ENCODE measurements around the gene SERPINA5. TPM values are rescaled to one million over a fixed set of nuclear protein-coding genes. Genes with fewer than 3 reads are reported as not detected.
A peak's percentile ranks its signal among the peaks of the same experiment; 100 is the strongest.

The SERPINA5 gene
- total RNA-seq, 4 donors from 2014 or later: not detected

DNA sequence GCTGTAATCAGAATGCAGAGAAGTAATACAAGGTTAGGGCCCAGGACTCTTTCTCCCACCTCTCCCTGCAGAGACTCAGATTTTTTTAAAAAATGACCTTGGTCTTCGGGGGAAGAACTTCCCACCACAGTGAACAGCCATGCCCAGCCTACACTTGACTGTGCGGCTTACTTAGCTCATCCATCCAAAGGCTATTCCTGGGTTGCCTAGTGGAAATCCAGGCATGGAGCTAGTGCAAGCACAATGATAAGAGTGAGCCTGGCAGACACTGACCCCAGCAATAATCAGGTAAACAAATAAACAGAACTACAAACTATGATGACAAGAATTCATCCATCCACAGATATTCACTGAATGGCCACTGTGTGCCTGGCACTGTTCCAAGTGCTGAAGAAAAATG lies 14.7 kb downstream of the SERPINA5 start:
- Histone ChIP-seq H3K9me3 (no peaks in the 10 kb centered on the region), H3K27ac (no peak overlapping the region), H3K4me3 (no peak overlapping the region), H3K4me1 (peaks cover 0 to 22% (median 10%) of the 10 kb centered on the region in 4 donors), H3K36me3 (no peaks in the 10 kb centered on the region), H3K27me3 (no peaks in the 10 kb centered on the region)
- TF ChIP-seq, protein P1, sequence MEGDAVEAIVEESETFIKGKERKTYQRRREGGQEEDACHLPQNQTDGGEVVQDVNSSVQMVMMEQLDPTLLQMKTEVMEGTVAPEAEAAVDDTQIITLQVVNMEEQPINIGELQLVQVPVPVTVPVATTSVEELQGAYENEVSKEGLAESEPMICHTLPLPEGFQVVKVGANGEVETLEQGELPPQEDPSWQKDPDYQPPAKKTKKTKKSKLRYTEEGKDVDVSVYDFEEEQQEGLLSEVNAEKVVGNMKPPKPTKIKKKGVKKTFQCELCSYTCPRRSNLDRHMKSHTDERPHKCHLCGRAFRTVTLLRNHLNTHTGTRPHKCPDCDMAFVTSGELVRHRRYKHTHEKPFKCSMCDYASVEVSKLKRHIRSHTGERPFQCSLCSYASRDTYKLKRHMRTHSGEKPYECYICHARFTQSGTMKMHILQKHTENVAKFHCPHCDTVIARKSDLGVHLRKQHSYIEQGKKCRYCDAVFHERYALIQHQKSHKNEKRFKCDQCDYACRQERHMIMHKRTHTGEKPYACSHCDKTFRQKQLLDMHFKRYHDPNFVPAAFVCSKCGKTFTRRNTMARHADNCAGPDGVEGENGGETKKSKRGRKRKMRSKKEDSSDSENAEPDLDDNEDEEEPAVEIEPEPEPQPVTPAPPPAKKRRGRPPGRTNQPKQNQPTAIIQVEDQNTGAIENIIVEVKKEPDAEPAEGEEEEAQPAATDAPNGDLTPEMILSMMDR (IDR thresholded peaks at IDR 0.05): no peak
- TF ChIP-seq POLR2A (IDR thresholded peaks at IDR 0.05): no peak
- DNase-seq: no peak

DNA sequence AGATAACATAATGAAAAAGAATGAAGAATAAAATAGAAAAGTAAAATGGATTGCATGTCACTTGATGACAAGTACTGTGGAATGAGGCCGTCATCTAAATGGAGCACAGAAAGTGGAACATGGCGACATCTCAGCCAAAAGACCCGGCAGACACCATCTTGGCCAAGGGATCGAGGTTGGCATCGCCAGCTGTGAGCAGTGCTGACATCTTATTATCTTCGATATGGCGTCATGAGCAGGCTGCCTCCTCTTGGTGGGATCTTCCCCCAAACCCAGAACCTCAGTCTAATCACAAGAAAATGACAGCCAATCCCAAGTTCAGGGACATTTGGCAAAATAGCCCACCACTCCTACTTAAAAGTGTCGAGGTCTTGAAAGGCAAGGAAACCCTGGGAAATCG lies 15.1 kb downstream of the SERPINA5 start:
- TF ChIP-seq, protein P1 (IDR thresholded peaks at IDR 0.05): no peak
- TF ChIP-seq POLR2A (IDR thresholded peaks at IDR 0.05): no peak
- H3K36me3 ChIP-seq: no peaks in the 10 kb centered on the region
- H3K9me3 ChIP-seq: no peaks in the 10 kb centered on the region
- no peak for DNase-seq
- no peak overlapping the region for H3K27ac ChIP-seq
- H3K4me1 ChIP-seq: peaks cover 0 to 22% (median 10%) of the 10 kb centered on the region in 4 donors
- H3K4me3 ChIP-seq: no peak overlapping the region
- H3K27me3 ChIP-seq: no peaks in the 10 kb centered on the region

DNA sequence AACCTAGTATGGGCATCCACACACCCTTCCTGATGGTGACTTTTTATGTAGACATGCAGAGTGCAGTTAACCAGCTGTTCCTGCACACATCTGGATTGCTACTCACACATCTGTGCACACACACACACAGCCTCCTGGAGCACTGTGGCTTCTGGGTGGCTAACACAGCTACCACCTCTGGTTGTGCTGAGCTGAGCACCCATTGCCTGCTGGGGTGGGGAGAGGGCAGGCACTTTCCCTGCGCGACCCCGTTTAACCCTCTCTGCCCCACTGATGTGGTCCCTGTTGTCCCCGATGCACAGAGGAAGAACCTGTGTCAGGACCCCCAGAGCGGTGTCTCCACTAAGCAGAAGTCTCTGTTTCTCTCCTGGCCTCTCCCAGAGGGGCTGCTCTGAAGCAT lies 16.6 kb downstream of the SERPINA5 start:
- DNase-seq: no peak
- H3K27me3 ChIP-seq: no peaks in the 10 kb centered on the region
- peaks cover 0 to 22% (median 10%) of the 10 kb centered on the region in 4 donors for H3K4me1 ChIP-seq
- H3K36me3 ChIP-seq: no peaks in the 10 kb centered on the region
- H3K4me3 ChIP-seq: peak overlapping the region in 1 of 4 donors; percentile 7
- H3K27ac ChIP-seq: peak overlapping the region in 1 of 4 donors; percentile 22
- no peaks in the 10 kb centered on the region for H3K9me3 ChIP-seq
- no peak for TF ChIP-seq POLR2A (IDR thresholded peaks at IDR 0.05)
- TF ChIP-seq, protein P1 (IDR thresholded peaks at IDR 0.05): no peak

DNA sequence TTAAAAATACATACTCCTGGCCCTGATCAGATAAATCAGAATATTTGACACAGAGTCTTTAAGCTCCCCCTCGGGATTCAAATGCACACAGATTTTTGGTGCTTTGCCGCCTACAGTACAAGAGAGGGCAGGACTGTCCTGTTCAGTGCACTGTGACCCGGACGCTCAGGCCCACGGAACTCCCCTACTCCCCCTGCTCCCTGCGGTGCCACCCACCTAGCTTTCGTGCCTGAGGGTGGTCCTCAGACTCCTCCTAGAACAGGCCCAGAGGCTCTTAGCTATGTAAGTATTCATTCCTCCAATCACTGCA lies 17.2 kb downstream of the SERPINA5 start:
- DNase-seq: no peak
- H3K27me3 ChIP-seq: no peaks in the 10 kb centered on the region
- H3K27ac ChIP-seq: peak overlapping the region in 3 of 4 donors; percentile 76 to 91 (median 82)
- H3K9me3 ChIP-seq: no peaks in the 10 kb centered on the region
- H3K4me3 ChIP-seq: no peak overlapping the region
- no peaks in the 10 kb centered on the region for H3K36me3 ChIP-seq
- TF ChIP-seq, protein P1 (IDR thresholded peaks at IDR 0.05): no peak
- no peak for TF ChIP-seq POLR2A (IDR thresholded peaks at IDR 0.05)
- H3K4me1 ChIP-seq: peaks cover 0 to 22% (median 10%) of the 10 kb centered on the region in 4 donors

DNA sequence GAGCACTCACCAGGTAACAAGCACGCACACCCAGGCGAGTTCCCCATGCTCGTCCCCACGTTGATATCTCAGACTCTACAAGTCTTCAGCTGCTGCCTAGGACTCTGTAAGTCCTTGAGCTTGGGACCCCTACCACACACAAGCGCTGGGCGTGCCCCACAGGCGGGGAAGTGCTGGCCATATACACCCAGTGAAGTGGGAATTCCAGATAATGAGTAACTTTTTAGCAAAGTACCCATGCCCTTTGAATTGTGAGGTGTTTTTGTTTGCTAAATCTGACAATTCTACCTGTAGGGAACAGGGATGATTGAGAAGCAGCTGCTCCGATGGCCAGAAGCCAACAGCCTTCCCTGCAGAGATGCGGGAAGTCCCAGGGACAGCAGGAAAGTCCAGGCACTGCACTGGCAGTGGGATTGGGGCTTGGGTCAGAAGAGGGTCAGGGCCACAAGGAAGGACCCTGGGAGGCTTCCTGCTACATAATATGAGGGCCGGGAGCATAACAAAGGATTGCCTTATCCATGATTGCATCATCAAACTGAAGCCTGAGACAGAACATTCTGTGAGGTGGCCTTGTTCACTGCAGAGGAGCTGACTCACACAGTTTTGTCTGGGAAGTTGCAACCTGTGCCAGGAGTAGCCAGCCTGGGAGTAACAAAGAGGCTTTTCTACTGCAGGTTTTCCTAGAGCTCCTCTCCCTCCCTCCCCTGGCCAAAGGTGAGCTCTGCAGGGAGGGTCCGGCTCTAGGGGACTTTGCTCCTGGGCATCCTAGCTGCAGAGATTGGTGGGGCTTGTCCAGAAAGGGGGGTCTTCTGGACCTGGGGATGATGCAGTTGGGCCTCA lies 17.8 kb downstream of the SERPINA5 start:
- Histone ChIP-seq H3K4me1 (peaks cover 0 to 22% (median 10%) of the 10 kb centered on the region in 4 donors), H3K27me3 (no peaks in the 10 kb centered on the region), H3K4me3 (no peak overlapping the region), H3K27ac (peak overlapping the region; percentile 32 to 91 (median 79)), H3K9me3 (no peaks in the 10 kb centered on the region), H3K36me3 (no peaks in the 10 kb centered on the region)
- DNase-seq: peak in 2 of 3 donors; percentile 79 to 85
- peak in 1 of 2 donors; percentile 22 for TF ChIP-seq POLR2A (IDR thresholded peaks at IDR 0.05)
- TF ChIP-seq, protein P1 (IDR thresholded peaks at IDR 0.05): peak in 3 of 6 experiments; percentile 36 to 53 (median 44)
